Neural cell (in vitro differentiated cells): ENCODE measurements around the gene SEC14L3. TPM values are rescaled to one million over a fixed set of nuclear protein-coding genes. Genes with fewer than 3 reads are reported as not detected.

Experiments used
- H2AFZ ChIP-seq: fragments of 200-600, 300-800 bp; sonication (generic), shearing (Covaris generic); 2 replicates; pipeline ENCODE4 v1.6.0; 2014; ENCODE audit warnings: low read depth, mild to moderate bottlenecking, antibody characterized with exemption, low read length, moderate library complexity
- H3F3A ChIP-seq: fragments of 200-600 bp; shearing (Covaris generic); 2 replicates; pipeline ENCODE4 v1.6.1; 2016; ENCODE audit warnings: mild to moderate bottlenecking, moderate library complexity, mixed read lengths, antibody characterized with exemption, low read length; ENCODE audit not compliant: insufficient read depth, poor library complexity, severe bottlenecking
- H3K27ac ChIP-seq: fragments of 200-600, 300-800 bp; sonication (generic), shearing (Covaris generic); 2 replicates; pipeline ENCODE4 v1.5.1; 2014; ENCODE audit warnings: mild to moderate bottlenecking, low read length, moderate library complexity
- H3K27me3 ChIP-seq: fragments of 300-800, 200-600 bp; sonication (generic), shearing (Covaris generic); 2 replicates; pipeline ENCODE4 v1.6.0; 2014; ENCODE audit warnings: mild to moderate bottlenecking, low read depth, low read length, moderate library complexity; ENCODE audit not compliant: insufficient read depth
- H3K36me3 ChIP-seq: fragments of 300-800, 200-600 bp; sonication (generic), shearing (Covaris generic); 2 replicates; pipeline ENCODE4 v1.5.1; 2014; ENCODE audit warnings: mild to moderate bottlenecking, antibody characterized with exemption, low read length, moderate library complexity; ENCODE audit not compliant: insufficient read depth
- H3K4me2 ChIP-seq: fragments of 300-800, 200-600 bp; sonication (generic), shearing (Covaris generic); 2 replicates; pipeline ENCODE4 v1.6.0; 2014; ENCODE audit warnings: mild to moderate bottlenecking, low read length
- H3K4me3 ChIP-seq: fragments of 300-800, 200-600 bp; sonication (generic), shearing (Covaris generic); 2 replicates; pipeline ENCODE4 v1.5.1; 2014; ENCODE audit warnings: mild to moderate bottlenecking, low read length, moderate library complexity
- H3K79me2 ChIP-seq: fragments of 200-600 bp; shearing (Covaris generic); replicated peaks from 2 replicates; pipeline ENCODE4 v1.6.0; 2014; ENCODE audit warnings: mild to moderate bottlenecking, low read length, moderate library complexity; ENCODE audit not compliant: insufficient read depth
- H3K9ac ChIP-seq: fragments of 300-800, 200-600 bp; sonication (generic), shearing (Covaris generic); 2 replicates; pipeline ENCODE4 v1.6.1; 2016; ENCODE audit warnings: mild to moderate bottlenecking, low read length, mixed read lengths
- H3K9me2 ChIP-seq: fragments of 200-600 bp; shearing (Covaris generic); 2 replicates; pipeline ENCODE4 v1.6.1; 2016; ENCODE audit warnings: mild to moderate bottlenecking, low read length, mixed read lengths; ENCODE audit not compliant: insufficient read depth
- H3K9me3 ChIP-seq: fragments of 200-600, 300-800 bp; sonication (generic), shearing (Covaris generic); 2 replicates; pipeline ENCODE4 v1.6.1; 2016; ENCODE audit warnings: mild to moderate bottlenecking, mixed run types, low read length, moderate library complexity, mixed read lengths
- H4K20me1 ChIP-seq: fragments of 200-600 bp; shearing (Covaris generic); 2 replicates; pipeline ENCODE4 v1.6.1; 2016; ENCODE audit warnings: mild to moderate bottlenecking, mixed run types; ENCODE audit not compliant: insufficient read depth
- CTCF ChIP-seq: fragments of 450-650 bp; IDR thresholded peaks from 2 replicates; pipeline ENCODE4 v1.5.1; 2014; ENCODE audit warnings: antibody characterized with exemption, mild to moderate bottlenecking, moderate library complexity; ENCODE audit not compliant: poor library complexity, severe bottlenecking
- EP300 ChIP-seq: fragments of 450-650 bp; conservative IDR thresholded peaks from 2 replicates; pipeline ENCODE4 v1.6.1; 2014; ENCODE audit warnings: antibody characterized with exemption, mild to moderate bottlenecking, moderate library complexity; ENCODE audit not compliant: poor library complexity, severe bottlenecking
- EZH2 ChIP-seq: fragments of 200-600, 300-800 bp; shearing (Covaris generic), sonication (generic); IDR thresholded peaks from 2 replicates; pipeline ENCODE4 v1.6.1; 2014; ENCODE audit warnings: antibody characterized with exemption, low read length, borderline replicate concordance, mild to moderate bottlenecking; ENCODE audit not compliant: insufficient read depth, poor library complexity, severe bottlenecking
- MXI1 ChIP-seq: fragments of 450-650 bp; conservative IDR thresholded peaks from 2 replicates; pipeline ENCODE4 v1.6.1; 2014; ENCODE audit warnings: antibody characterized with exemption, mild to moderate bottlenecking; ENCODE audit not compliant: poor library complexity, severe bottlenecking
- POLR2AphosphoS5 ChIP-seq: IDR thresholded peaks from 2 replicates; pipeline ENCODE4 v1.6.1; 2012
- RAD21 ChIP-seq: fragments of 450-650 bp; conservative IDR thresholded peaks from 2 replicates; pipeline ENCODE4 v1.6.1; 2014; ENCODE audit warnings: antibody characterized with exemption, mild to moderate bottlenecking, moderate library complexity
- REST ChIP-seq: IDR thresholded peaks from 2 replicates; pipeline ENCODE4 v1.6.1; 2012; ENCODE audit warnings: borderline replicate concordance
- SMC3 ChIP-seq: fragments of 450-650 bp; conservative IDR thresholded peaks from 2 replicates; pipeline ENCODE4 v1.6.1; 2014; ENCODE audit warnings: antibody characterized with exemption, mild to moderate bottlenecking, moderate library complexity; ENCODE audit not compliant: poor library complexity
- TAF1 ChIP-seq: IDR thresholded peaks from 2 replicates; pipeline ENCODE4 v1.6.1; 2012; ENCODE audit warnings: low read depth
- polyA plus RNA-seq: library from polyadenylated mRNA; depleted of rRNA; stranded (reverse); fragments of >200 nt; gene quantifications from 2 replicates; pipeline ENCODE4 v1.2.3, GENCODE V29; 2014

Gene SEC14L3
- polyA plus RNA-seq, 1 donor from 2014 or later, result not detected

GRCh38 chr22:30490399-30490798 is 18.6 kb upstream of the SEC14L3 start:
- no peaks in the 10 kb centered on the region for H3K9me3 ChIP-seq
- H3K9me2 ChIP-seq, result no peaks in the 10 kb centered on the region
- H4K20me1 ChIP-seq, result no peaks in the 10 kb centered on the region
- H3K27ac ChIP-seq, result no peak overlapping the region
- no peaks in the 10 kb centered on the region for H3K27me3 ChIP-seq
- H3K4me3 ChIP-seq, result no peak overlapping the region
- no peaks in the 10 kb centered on the region for H3K36me3 ChIP-seq
- H3F3A ChIP-seq, result no peaks in the 10 kb centered on the region
- no peak overlapping the region for H3K4me2 ChIP-seq
- TF ChIP-seq CTCF, result no peak
- no peak for TF ChIP-seq TAF1
- no peak for TF ChIP-seq EZH2
- TF ChIP-seq SMC3, result no peak
- no peak for TF ChIP-seq RAD21
- TF ChIP-seq MXI1, result no peak
- TF ChIP-seq EP300, result no peak
- no peak overlapping the region for H2AFZ ChIP-seq
- no peak overlapping the region for H3K9ac ChIP-seq
- no peaks in the 10 kb centered on the region for H3K79me2 ChIP-seq

GRCh38 chr22:30488121-30488520 is 16.3 kb upstream of the SEC14L3 start:
- no peaks in the 10 kb centered on the region for H3K27me3 ChIP-seq

More at GRCh38 chr22:30488121-30488520, 16.3 kb upstream of the SEC14L3 start:
- Histone ChIP-seq H3K79me2 (no peaks in the 10 kb centered on the region), H3K4me3 (no peak overlapping the region), H4K20me1 (no peaks in the 10 kb centered on the region), H2AFZ (no peak overlapping the region), H3K36me3 (no peaks in the 10 kb centered on the region), H3K9me3 (no peaks in the 10 kb centered on the region), H3K4me2 (no peak overlapping the region), H3K9ac (no peak overlapping the region), H3F3A (no peaks in the 10 kb centered on the region), H3K9me2 (no peaks in the 10 kb centered on the region), H3K27ac (no peak overlapping the region)
- TF ChIP-seq MXI1 (no peak), EZH2 (no peak), EP300 (no peak), POLR2AphosphoS5 (no peak), RAD21 (no peak), REST (no peak), TAF1 (no peak), SMC3 (no peak), CTCF (no peak)
